Lung microvascular endothelial cell (primary cell): ENCODE results near the gene TRIM27. TPM values are rescaled to one million over a fixed set of nuclear protein-coding genes. Genes with fewer than 3 reads are reported as not detected.
"Not testable (repeated sequence)": the region's sequence is repeated elsewhere in the genome, so short reads cannot be mapped to it uniquely, and the experiment has no call there.

Experiments used
- DNase-seq, 2 donors: peaks; one replicate each; pipeline versions ENCODE4 v3.0.0 to v3.0.0-alpha.2; 2010; ENCODE audit warnings: low read depth in 2 of 2
- total RNA-seq: library from RNA; depleted of rRNA; stranded (reverse); fragments of >200 nt; gene quantifications from 2 replicates; pipeline ENCODE4 v1.2.1, GENCODE V29; 2014

The TRIM27 gene
- total RNA-seq, 1 donor from 2014 or later = 58.5 TPM

DNA sequence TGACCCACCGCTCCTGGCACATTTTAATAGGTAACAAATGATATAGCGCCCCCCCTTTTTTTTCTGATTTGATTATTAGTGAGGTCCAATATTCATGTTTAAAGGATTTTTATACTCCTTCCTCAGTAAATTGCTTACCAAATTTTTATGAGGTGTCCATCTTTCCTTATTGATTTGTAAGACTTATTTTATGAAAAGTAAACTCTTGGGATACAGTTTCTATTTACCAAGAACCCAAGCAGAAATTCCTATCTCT lies 25.1 kb downstream of the TRIM27 start:
- DNase-seq = no peak

DNA sequence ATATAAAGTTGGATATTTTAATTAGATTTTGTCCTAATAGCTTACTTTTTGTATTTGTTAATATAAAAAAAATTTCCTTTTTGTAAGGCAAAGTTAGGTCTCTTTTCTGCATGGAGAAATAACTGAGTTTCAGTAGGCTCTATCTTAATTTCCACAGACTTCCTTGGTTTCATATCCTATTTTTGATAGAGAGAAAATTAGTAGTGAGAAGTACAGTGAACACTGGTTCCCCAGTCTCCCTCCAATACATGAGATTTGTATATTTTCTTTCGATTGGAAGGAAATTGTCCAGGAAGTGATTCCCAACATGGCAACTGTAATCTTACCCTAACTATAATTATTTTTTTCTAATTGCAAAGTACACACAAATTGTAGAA lies 26.4 kb downstream of the TRIM27 start:
- DNase-seq = peak; percentile 12 to 13

DNA sequence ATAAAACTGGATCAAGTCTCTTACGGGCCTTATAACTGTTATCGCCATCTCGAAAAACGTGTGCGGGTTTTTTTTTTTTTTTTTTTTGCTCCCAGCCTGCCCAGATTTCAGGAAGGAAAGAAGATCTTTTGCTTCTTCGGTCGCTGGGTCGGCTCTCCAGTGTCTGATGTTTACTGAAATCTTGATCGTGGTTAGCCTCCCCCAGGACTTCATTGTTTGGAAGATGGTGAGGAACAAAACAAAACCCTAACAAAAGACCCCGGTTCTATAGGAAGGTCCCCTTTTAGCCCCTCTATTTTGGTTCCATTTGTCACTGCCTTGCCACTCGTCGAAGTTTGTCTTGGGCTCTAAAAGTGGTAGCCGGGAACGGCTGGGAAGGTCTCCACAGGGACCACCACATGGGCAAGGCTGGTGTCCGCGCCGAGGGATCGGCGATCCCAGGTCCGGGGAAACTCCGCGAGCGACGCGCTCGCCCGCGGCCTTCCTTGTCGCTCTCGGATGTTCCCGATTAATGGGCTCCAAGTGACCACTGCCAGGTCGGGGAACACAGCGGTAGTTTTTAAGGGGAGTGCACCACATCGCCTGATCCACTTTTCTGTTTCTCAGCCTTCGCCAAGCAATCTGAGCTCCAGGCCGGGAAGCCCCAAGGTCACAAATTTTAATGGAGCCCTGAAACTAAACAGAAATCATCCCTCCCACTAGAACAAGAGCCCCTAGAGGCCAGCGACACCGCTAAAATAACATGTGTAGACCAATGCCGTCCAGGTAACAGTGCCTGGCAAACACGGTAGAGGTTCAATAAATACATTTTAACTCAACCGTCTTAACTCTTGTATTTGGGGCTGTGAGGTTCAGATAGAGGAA lies 27.0 kb downstream of the TRIM27 start:
- peak; percentile 71 to 83 for DNase-seq

DNA sequence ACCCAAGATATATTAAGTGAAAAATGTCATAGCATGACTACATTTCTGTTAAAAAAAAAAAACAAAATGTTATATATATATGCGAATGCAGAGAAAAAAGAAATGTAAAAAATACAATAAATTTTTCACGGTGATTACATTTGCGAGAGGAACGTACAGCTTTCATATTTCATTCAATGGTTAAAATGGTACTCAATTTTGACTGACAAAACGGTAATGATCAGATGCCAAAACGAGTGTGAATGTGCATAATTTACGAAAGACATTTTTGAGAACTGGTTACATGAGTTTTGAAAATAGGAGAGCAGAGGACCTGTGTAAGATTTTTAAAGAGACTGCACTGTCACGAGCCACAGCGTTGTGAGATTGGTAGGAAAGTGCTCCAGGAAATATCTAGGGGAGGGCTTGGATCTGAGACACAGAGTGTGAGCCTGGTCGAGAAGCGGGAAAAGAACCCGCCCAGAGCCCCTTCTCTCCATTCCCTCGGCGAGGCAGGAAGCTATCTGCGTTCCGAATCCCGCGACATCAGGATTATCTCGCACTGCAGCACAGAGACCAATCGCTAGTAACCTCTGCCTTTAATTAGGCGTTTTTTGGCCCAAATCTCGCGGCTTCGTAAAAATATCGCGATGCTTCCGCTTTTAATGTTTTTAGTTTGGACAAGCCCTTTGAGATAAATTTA lies 28.5 kb downstream of the TRIM27 start:
- peak; percentile 95 to 97 for DNase-seq

DNA sequence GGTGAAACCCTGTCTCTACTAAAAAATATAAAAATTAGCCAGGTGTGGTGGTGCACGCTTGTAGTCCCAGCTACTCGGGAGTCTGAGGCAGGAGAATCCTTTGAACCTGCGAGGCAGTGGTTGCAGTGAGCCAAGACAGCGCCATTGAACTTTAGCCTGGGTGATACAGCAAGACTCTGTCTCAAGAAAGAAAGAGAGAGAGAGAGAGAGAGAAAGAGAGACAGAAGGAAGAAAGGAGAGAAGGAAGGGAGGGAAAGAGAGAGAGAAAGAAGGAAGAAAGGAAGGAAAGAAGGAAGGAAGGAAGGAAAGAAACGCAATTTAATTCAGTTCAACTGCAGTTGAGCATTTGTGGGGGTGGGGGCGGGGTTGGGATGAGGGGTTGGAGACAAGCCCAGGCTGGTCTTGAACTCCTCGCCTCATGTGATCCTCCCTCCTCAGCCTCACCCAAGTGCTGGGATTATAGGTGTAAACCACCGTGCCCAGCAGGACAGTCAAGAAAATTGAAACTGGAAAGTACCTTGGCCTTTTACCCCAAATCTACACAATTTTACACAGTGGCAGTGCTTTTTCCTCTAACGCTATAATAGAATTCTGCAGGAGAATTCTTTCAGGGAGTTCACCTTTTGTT lies 30.5 kb downstream of the TRIM27 start:
- DNase-seq = no peak

DNA sequence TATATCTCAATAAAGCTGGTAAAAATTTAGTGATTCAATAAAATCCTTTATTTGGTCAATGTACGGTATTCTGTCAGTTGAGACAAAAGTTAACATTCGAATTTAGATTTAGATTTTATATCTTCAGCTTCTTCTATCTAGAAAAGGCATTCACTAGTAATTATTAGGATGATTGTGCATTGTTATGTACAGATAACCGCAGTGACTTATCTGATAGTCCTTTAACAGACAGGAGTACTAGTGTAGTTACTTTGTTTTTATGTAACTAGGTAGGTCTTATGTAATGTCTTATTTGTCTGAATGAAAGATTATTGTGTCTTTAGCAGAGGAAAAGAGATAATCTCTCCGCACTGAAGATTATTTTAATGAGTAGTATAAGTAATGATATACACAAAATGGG lies 31.3 kb downstream of the TRIM27 start:
- DNase-seq = no peak

DNA sequence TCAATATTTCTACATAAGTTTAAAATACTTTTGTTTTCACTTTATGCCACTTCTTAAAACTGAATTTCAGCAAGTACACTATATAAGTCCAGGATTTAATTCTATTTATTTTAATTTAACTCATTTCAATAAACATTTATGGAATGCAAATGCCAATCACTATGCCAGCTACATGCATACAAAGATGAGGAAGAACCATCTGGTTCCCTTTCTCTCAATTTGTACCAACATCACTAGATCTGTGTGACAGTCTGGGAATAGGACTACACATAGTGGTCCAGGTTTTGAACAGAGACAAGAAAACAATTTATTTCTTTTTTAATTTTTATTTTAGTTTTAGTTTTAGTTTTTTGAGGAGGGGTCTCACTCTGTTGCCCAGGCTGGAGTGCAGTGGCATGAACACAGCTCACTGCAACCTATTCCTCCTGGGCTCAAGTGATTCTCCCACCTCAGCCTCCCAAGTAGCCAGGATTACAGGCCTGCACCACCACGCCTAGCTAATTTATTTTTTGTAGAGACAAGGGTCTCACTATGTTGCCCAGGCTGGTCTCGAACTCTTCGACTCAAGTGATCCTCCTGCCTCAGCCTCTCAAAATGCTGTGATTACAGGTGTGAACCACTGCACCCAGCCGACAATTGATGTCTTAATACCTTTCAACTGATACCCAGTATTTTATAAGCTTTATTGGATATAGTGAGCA lies 35.8 kb downstream of the TRIM27 start:
- DNase-seq = no peak

DNA sequence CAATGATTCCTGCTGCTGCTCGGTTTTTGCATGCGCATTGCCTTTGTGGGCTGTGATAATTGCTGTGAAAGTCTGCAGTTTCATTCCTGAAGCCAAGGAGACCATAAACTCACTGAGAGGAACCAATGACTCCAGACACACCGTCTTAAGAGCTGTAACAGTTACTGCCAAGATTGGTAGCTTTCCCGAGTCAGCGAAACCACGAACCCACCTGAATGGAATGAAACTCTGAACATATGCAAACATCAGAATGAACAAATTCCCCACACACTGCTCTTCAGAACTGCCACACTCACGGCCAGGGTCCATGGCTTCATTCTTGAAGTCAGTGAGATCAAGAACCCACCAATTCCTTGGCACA lies 37.7 kb downstream of the TRIM27 start:
- DNase-seq = no peak

DNA sequence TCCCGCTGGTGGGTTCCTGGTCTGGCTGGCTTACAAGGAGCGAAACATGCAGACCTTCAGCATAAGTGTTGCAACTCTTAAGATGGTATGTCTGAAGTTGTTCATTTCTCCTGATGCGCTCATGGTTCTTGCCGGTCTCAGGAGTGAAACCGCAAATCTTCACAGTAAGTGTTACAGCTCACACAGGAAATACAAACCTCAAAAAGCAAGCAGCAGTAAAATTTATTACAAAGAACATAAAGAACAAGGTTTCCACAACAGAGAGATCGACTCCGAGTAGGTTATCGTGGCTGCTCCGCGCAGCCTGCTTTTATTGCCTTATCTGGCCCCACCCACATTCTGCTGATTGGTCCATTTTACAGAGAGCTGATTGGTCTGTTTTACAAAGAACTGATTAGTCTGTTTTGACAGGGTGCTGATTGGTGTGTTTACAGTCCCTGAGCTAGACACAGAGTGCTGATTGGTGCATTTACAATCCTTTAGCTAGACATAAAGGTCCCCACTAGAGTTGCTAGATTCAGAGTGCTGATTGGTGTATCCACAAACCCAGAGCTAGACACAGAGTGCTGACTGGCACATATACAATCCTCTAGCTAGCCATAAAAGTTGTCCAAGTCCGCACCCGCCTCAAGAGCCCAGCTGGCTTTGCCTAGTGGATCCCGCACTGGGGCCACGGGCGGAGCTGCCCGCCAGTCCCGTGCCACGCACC lies 39.2 kb downstream of the TRIM27 start:
- no peak for DNase-seq

DNA sequence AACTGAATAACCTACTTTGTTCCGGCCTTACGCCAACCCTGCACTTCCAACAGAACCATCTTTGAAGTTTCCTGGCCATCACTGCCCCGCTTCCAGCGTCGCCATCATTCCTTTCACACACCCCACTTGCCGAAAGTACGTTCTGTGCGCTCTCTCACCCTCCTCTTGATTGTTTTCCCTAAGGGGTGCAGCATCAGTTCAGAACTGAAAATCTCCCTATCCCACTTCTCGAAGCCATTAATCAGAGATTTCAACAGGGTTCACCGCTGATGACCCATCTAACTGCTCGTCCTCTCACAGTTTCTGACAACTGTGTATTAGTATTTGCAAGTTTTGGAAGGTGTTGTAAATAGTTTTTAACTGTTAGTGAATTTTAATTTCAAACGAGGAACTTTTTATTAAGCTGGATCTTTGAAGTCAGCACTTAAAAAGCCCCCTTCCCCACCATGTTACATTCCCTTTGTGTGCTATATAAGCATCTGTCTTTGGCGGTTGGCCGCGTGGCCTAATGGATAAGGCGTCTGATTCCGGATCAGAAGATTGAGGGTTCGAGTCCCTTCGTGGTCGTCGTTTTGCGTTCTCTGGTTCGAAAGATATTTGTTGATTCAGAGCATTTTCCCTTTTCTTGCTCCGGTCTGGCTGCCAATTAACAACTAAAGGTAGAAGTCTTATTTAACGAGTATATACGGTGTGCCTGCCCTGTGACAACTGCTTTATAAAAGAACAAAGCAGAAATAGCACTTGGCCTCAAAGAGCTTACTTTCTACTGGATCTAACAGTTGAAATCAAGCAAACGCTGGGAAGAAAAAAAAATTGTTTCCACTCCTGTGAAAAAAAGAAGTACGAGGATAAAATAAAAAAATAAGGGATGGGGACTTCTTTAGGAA lies 42.6 kb downstream of the TRIM27 start:
- DNase-seq = peak; percentile 78 to 81

DNA sequence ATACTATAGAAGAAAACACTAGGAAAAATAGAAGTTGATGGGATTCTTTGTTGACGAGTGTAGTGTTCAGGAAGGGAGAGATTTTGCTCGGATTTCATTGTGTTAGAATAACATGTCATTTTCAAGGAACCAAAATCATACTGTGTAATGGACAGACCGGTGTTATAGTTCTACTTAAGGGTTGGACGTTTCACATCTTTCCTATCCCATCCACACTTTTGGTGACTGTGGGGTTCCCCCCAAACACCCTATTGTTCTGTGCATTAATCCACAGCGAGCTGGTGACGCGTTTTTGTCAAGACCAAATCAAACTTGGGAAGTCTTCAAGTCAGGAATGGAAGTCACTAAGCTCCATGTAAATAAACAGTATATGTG lies 43.3 kb downstream of the TRIM27 start:
- no peak for DNase-seq

DNA sequence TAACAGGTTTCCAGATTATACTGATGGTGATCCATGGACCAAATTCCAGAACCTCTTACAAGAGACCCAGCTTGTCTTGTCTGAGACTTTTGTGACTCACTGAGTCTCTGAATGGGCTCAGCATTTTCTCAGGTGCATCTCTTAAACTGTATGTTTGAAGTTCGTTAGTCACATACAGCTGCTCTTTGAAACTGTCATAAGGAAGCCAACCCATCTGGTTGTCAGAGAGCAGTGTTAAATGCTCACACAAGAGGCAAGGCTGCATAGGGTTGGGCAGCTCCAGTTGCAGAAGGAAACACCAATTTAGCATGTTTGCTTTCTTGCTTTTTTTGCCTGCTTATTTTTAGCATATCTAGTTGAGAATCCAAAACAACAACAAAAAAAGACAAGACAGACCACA lies 47.1 kb downstream of the TRIM27 start:
- DNase-seq = no peak

DNA sequence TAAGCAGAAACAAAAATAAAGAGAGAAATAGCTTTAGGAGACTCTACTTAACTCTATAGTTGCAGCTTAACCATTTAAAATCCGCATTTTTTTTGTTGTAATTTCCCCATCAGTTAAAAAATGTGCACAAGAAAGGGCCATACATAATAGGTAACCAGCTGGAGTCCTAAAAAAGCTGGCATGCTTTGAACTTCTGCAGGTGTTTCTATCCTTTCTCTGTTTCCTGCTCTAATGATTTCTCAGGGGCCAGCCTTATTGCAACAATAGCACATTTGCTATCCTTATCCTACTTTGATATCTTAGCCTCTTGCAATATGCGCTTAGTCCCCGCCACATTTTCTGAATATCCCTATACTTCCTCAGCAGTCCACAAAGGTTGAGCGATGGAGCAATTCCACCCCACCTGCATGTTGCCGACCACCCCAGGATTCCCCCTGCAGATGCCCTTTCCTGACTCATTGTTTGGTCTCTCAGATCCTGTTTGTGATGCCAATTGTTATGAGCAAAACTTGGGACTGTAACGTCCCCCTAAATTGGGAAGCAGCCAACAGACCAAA lies 48.5 kb downstream of the TRIM27 start:
- DNase-seq = no peak

DNA sequence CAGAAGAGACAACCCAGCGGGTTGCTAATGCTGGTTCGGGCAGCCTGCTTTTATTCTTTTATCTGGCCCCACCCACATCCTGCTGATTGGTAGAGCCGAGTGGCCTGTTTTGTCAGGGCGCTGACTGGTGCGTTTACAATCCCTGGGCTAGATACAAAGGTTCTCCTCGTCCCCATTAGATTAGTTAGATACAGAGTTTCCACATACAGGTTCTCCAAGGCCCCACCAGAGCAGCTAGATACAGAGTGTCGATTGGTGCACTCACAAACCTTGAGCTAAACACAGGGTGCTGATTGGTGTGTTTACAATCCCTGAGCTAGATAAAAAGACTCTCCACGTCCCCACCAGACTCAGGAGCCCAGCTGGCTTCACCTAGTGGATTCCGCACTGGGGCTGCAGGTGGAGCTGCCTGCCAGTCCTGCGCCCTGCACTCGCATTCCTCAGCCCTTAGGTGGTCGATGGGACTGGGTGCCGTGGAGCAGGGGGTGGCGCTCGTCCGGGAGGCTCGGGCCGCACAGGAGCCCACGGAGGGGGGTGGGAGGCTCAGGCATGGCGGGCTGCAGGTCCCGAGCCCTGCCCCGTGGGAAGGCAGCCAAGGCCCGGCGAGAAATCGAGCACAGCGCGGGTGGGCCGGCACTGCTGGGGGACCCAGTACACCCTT lies 51.5 kb downstream of the TRIM27 start:
- DNase-seq = not testable (repeated sequence)

DNA sequence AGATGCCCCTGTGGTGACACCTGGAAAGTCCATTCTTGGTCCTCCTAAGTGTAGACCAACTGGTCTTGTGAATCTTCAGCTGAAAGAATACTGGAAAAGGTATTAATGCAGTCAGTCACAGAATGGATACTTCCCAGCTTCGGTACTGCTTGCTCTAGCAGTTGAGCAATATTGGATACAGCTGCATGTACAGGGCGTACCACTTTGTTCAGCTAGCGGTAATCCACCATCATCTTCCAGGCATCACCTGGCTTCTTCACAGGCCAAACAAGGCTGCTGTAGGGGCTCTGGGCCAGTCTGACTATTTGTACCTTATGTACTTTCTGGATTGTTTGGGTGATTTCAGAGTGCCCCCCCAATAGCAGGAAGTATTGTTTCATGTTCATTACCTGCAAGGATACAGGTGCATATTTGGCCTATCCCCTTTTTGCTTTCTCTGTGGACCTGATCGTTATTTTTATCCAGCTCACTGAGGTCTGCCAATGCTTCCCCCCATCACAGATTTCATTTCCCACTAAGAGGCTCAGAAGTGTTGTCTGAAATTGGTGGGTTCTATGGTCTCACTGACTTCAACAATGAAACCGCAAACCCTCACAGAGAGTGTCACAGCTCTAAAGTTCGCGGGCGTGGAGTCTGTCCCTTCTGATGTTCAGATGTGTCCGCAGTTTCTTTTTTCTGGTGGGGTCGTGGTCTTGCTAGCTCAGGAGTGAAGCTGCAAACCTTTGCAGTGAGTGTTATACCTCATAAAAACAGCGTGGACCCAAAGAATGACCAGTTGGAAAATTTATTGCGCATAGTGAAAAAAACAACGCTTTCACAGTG lies 52.2 kb downstream of the TRIM27 start:
- DNase-seq = no peak

DNA sequence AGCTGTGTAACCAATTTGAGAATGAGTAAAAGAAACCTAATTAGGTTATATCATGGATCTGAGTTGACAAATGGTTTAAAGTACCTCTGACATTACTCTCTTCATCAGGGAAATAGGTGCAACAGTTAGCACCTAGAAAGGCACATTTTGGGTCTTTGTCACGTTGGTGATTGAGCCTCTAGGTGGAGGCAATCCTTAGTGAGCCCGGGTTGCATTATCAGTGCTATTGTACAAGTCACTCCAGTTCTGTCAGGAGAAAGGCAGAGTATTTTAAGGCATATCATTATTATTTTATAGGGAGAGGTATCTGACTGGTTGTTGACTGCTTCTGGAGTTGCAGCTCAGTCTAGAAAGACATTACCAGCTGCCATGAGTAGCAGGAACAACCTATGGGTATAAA lies 54.9 kb downstream of the TRIM27 start:
- no peak for DNase-seq

DNA sequence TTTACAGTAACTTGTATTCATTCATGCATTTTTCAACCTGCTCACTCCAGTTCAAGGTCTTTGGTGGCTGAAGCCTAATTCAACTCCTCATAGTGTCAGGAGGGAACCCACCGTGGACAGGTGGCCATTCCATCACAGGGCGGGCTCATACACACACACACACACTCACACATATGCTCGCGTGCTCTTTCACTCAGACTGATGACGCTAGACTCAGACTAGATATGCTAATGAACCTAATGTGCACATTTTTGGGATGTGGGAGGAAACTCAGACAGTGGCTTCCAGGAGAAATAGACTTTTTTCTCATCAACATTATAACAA lies 56.7 kb downstream of the TRIM27 start:
- DNase-seq = peak; percentile 5 to 33

DNA sequence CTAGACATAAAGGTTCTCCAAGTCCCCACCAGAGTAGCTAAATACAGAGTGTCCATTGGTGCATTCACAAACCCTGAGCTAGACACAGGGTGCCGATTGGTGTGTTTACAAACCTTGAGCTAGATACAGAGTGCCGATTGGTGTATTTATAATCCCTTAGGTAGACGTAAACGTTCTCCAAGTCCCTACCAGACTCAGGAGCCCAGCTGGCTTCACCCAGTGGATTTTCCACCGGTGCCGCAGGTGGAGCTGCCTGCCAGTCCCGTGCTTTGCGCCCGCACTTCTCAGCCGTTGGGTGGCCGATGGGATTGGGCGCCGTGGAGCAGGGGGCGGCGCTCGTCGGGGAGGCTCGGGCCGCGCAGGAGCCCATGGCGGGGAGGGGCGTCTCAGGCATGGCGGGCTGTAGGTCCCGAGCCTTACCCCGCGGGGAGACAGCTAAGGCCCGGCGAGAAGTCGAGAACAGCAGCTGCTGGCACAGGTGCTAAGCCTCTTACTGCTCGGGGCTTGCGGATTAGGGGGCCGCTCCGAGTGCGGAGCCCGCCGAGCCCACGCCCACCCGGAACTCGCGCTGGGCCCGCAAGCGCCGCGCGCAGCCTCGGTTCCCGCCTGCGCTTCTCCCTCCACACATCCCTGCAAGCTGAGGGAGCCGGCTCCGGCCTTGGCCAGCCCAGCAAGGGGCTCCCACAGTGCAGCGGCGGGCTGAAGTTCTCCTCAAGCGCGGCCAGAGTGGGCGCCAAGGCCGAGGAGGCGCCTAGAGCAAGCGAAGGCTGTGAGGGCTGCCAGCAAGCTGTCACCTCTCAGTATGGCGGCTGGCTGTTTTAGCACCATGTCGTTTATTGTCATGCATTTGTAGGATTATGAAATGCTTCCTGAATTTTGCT lies 57.3 kb downstream of the TRIM27 start:
- DNase-seq = peak; percentile 54 to 75
